NCI-H2029 treated with DMSO at 0.1 percent for 48 hours (cell line): ENCODE data around the gene THAP4.
"Not testable (repeated sequence)": the region's sequence is repeated elsewhere in the genome, so short reads cannot be mapped to it uniquely, and the experiment has no call there.

Experiments used
- DNase-seq: peaks from one replicate; lab custom pipeline; 2025; lab: John Stamatoyannopoulos, UW

THAP4 gene

GRCh38 chr2:241612156-241613016, 24.6 kb downstream of the THAP4 start:
- peak; percentile 58 for DNase-seq

DNA sequence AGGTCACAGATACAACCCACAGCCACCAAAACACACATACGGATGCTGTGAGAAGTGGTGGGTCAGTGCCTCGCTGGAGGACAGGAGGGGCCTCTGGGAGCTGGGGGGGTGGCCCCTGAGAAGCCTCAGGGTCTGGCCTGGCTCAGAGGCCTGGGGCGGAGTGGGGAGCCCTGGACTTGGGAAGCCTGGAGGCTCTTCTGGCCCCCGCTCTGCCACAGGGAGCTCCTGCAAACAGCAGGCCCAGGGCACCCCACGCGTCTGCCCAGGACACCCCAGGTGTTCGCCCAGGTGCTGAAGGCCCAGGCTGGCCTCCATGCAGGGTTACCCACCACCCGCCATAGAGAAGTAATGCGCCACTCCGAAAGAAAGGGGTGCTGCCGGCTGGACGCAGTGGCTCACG, 25.9 kb downstream of the THAP4 start:
- DNase-seq = no peak

DNA sequence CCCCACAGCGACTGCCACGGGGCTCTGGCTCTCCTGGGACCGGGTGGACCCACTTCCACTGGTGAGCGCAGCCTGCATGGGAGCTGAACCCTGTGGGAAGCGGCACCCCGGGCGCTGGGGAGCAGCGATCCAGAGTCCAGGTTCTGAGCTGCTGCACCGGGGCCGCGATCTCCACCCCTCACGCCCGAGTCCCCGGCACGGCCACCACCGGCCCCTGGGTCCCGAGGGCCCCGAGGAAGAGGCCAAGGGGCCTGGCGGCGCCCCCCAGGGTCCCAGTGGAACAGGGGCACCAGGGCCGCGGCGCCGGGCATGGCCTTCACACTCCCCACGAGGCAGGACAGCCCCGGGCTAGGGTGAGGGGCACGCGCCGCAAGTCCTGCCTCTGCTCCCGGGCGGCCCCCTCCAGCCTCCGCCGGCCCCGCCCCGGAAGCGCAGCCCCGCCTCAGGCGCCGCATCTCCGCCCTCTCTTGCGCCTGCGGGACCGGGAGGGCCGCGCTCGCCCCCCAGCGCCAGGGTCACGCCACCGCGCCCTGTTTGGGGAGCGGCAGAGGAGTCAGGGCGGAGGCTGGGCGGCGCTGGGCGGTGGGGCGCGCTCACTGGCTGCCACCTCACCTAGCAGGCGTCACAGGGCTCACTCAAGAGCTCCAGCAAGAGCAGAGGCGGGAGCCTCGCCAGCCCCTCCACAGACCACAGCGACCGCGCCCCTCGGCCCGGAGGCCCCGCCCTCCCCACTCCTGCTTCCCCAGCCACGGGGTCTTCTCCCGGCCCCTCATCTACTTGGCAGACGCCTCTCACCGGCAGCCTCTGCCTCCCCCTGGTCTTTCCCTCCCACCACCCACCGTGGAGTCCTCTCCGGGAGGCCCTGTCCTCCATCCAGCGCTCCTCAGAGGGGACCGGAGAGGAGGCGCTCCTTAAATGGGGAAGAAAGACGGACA, 26.8 kb downstream of the THAP4 start:
- peak; percentile 56 for DNase-seq

DNA sequence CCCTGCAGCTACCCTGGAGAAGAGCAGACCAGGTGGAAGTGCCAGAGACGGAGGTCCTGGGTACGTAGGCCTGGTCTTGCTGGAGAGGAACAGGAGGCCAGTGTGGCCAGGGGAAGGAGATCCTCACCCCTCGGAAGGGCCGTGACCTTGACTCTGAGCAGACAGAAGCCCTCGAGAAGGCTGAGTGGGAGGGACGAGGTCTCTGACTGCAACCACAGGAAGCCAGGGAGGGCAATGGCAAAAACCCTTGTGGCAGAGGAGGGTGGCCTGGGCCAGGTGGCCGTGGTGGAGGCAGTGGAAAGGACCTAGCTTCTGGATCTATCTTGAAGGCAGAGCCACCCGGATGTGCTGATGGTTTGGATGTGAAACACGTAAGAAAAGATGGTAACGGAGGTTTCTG, 28.1 kb downstream of the THAP4 start:
- no peak for DNase-seq

DNA sequence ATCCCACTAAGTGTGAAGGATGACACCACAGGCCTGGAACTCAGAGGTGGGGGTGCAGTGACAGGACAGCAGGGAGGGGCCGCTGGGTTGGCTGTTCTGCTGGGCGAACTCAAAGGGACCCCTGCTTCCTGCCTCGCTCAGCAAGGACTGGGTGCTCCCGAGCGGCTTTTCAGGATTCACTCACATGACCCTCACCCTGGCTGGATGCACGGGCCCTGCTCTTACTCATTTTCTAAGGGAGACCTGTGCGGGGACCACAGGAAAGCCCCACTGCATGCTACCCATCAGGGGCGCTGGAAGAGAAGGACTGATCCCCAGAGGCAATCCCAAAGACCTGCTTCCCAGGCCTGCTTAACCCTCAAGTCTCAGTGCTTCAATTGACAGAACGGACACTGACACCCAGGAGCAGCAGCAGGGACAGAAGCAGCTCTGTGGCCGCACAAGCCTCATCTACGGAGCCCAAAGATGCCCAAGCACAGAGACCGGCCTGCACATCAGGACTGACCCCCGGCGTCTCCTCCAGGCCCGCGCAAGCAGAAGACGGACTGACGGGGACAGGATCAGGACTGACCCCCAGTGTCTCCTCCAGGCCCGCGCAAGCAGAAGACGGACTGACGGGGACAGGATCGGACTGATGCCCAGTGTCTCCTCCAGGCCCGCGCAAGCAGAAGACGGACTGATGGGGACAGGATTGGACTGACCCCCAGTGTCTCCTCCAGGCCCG, 29.6 kb downstream of the THAP4 start:
- no peak for DNase-seq

GRCh38 chr2:241606186-241606585, 30.8 kb downstream of the THAP4 start:
- no peak for DNase-seq

GRCh38 chr2:241603686-241604085, 33.3 kb downstream of the THAP4 start:
- no peak for DNase-seq

- no peak for DNase-seq
These were observed 34.2 kb downstream of the THAP4 start for GRCh38 chr2:241602720-241603119.

DNA sequence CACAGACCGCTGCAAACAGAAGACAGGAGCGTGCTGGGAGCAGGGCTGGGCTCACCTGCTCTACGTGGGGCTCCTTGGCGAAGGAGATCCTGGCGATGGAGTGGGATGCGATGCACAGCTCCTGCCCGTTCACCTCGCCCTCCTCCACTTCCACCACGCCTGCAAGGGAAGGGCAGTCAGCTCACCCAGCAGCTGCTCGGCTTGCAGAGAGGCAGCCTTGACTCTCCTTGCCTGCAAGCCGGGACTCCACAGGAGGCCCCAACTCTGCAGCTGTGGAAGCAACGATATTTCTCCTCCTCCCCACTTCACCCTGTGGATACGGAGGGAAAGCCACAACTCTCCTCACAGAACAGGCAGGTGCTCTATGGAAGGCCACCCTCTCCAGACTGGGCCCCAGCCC, 35.1 kb downstream of the THAP4 start:
- no peak for DNase-seq

DNA sequence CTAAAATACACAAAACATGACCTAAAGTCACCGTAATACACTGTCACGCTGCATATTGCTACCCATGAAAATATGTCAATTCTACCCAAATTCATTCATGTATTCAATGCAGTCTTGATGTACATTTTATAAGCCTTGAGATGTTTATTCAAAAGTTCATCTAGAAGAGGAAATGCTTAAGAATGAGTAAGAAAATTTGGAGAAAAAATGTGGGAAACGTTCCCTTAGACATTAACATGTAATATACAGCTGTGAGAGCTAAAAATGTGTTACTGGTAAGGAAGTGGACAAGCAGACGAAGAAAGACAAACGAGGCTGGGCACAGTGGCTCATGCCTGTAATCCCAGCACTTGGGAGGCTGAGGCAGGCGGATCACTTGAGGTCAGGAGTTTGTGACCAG, 37.3 kb downstream of the THAP4 start:
- DNase-seq = no peak

DNA sequence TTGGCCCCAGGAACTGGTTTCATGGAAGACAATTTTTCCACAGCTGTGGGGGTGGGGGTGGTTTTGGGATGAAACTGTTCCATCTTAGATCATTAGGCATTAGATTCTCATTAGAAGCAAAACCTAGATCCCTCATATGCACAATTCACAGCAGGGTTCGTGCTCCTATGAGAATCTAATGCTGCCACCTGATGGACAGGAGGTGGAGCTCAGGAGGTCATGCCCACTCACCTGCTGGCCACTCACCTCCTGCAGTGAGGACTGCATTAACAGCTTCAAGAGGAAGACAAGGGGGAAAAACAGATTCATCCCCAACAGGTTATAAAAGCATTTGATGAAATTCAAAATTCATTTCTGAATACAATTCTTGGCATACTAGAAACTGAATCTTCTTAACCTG, 38.5 kb downstream of the THAP4 start:
- no peak for DNase-seq

GRCh38 chr2:241598061-241598460, 38.9 kb downstream of the THAP4 start:
- DNase-seq = no peak

GRCh38 chr2:241597561-241597960, 39.4 kb downstream of the THAP4 start:
- no peak for DNase-seq

- no peak for DNase-seq
These were observed 41.3 kb downstream of the THAP4 start for GRCh38 chr2:241595600-241596140.

GRCh38 chr2:241593271-241593670, 43.7 kb downstream of the THAP4 start:
- no peak for DNase-seq

GRCh38 chr2:241592126-241592845, 44.7 kb downstream of the THAP4 start:
- DNase-seq = no peak

DNA sequence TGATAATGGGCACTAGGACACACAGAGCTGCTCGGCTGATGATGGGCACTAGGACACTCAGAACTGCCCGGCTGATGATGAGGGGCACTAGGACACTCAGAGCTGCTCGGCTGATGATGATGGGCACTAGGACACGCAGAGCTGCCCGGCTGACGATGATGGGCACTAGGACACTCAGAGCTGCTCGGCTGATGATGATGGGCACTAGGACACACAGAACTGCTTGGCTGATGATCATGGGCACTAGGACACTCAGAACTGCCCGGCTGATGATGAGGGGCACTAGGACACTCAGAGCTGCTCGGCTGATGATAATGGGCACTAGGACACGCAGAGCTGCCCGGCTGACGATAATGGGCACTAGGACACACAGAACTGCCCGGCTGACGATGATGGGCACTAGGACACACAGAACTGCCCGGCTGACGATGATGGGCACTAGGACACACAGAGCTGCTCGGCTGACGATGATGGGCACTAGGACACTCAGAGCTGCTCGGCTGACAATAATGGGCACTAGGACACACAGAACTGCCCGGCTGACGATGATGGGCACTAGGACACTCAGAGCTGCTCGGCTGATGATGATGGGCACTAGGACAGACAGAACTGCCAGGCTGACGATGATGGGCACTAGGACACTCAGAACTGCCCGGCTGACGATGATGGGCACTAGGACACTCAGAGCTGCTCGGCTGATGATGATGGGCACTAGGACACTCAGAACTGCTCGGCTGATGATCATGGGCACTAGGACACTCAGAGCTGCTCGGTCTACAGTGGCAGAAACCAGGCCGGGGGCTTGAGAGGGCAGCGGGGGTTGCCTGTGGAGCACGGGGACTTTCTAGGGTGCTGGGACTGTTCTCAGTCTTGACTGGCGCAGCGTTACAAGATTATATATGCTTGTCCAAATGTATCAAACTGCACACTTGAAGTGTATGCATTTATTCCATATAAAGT, 46.2 kb downstream of the THAP4 start:
- not testable (repeated sequence) for DNase-seq

DNA sequence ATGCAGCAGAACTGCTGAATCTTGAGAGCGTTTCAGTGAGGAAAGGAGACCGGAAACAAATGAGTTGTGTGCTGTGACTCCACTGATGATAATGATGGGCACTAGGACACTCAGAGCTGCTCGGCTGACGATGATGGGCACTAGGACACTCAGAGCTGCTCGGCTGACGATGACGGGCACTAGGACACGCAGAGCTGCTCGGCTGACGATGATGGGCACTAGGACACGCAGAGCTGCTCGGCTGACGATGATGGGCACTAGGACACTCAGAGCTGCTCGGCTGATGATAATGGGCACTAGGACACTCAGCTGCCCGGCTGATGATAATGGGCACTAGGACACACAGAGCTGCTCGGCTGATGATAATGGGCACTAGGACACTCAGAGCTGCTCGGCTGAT, 47.1 kb downstream of the THAP4 start:
- DNase-seq = not testable (repeated sequence)

GRCh38 chr2:241586564-241587264, 50.2 kb downstream of the THAP4 start:
- DNase-seq = no peak

DNA sequence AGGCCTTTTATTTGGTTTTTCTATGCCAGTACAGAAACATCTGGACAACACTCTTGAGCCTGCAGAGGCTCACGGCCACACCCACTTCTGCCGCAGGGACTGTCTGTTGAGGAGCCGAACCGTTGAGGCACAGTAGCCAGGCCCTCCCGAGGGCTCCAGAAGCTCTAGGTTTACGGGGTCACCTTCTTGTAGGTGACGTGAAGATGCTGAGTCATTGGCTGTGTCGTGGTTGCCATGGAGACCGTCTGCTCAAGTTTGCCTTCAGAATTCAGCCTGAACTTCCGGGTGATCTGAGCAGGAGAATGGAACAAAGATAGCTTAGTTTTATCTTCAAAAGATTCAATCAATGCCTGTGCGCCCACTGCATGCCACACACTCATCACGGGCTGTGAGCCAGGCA, 52.5 kb downstream of the THAP4 start:
- no peak for DNase-seq
